ENCODE measurements around the gene ING4. TPM values are rescaled to one million over a fixed set of nuclear protein-coding genes. Genes with fewer than 3 reads are reported as not detected.
A peak's percentile ranks its signal among the peaks of the same experiment; 100 is the strongest.

Gene ING4
- total and polyA plus RNA-seq, 12 donors = 22.6 to 87.6 (median 41.3) TPM

GRCh38 chr12:6614513-6615172 is 48.3 kb downstream of the ING4 start:
- no peak overlapping the region for H3K4me3 ChIP-seq
- H3K36me3 ChIP-seq (replicated peaks in 1 of 2) = no peaks in the 10 kb centered on the region
- no peak for TF ChIP-seq POLR2A (IDR thresholded peaks at IDR 0.05)
- TF ChIP-seq, protein P1, sequence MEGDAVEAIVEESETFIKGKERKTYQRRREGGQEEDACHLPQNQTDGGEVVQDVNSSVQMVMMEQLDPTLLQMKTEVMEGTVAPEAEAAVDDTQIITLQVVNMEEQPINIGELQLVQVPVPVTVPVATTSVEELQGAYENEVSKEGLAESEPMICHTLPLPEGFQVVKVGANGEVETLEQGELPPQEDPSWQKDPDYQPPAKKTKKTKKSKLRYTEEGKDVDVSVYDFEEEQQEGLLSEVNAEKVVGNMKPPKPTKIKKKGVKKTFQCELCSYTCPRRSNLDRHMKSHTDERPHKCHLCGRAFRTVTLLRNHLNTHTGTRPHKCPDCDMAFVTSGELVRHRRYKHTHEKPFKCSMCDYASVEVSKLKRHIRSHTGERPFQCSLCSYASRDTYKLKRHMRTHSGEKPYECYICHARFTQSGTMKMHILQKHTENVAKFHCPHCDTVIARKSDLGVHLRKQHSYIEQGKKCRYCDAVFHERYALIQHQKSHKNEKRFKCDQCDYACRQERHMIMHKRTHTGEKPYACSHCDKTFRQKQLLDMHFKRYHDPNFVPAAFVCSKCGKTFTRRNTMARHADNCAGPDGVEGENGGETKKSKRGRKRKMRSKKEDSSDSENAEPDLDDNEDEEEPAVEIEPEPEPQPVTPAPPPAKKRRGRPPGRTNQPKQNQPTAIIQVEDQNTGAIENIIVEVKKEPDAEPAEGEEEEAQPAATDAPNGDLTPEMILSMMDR (IDR thresholded peaks at IDR 0.05) = peak in 1 of 6 experiments; percentile 5
- no peaks in the 10 kb centered on the region for H3K9me3 ChIP-seq (replicated peaks in 1 of 3)
- intact Hi-C loops (cut with DNase I) = loop anchor here in 1 of 2 donors (10.0 kb wide), 1 partner anchor 50 kb away; the partner anchor contains the start of gene ING4
- peak overlapping the region; percentile 73 to 95 (median 79) for H3K27ac ChIP-seq
- no peaks in the 10 kb centered on the region for H3K27me3 ChIP-seq
- DNase-seq = peak in 1 of 7 donors; percentile 35
- H3K4me1 ChIP-seq (replicated peaks in 1 of 2) = peaks cover 24 to 27% of the 10 kb centered on the region in 2 donors
- 61 to 72% (median 65%) methylated on average over 5 to 7 of the region's 7 CpGs for WGBS, 4 donors

DNA sequence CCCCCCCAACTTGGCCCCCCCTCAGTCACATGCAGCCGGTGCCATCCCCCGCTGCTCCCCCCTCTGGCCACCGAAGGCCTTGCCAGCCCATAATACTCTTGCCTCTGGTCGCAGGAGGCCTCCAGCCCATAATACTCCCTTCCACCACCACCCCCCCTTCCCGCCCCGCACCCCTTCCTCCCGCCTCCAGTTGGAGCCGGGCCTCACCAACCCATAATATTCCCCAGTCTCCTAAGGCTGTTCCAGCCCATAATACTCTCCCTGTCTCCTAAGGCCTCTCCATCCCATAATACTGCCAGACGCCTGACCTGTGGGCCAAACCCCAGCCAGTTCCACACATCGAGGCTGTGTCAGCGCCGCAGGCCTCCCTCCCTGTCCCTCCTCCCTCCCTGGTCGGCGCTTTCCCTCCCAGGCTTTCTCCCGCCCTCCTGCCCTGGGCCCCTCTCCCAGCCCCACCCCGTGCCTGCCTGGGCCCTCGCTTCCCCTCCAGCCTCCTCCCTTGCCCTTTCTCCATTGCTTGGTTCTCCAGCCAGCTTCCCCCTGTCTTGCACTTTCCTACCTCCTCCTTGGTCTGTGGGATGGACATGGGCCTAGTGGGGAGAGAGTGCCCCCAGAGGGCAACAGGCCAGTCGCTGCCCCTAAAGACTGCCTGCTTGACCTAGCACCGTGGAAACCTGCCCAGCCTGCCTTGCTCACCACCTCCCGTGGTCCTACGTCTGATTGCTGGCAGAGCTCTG is 49.0 kb downstream of the ING4 start:
- Histone ChIP-seq H3K4me1 (replicated peaks in 1 of 2) (peaks cover 24 to 27% of the 10 kb centered on the region in 2 donors), H3K36me3 (replicated peaks in 1 of 2) (no peaks in the 10 kb centered on the region), H3K4me3 (no peak overlapping the region), H3K27me3 (no peaks in the 10 kb centered on the region), H3K9me3 (replicated peaks in 1 of 3) (no peaks in the 10 kb centered on the region), H3K27ac (peak overlapping the region; percentile 75 to 95 (median 80))
- peak; percentile 93 to 98 (median 96) for DNase-seq
- TF ChIP-seq, protein P1 (IDR thresholded peaks at IDR 0.05) = peak in 3 of 6 experiments; percentile 17 to 23 (median 23)
- TF ChIP-seq POLR2A (IDR thresholded peaks at IDR 0.05) = peak in 1 of 2 donors; percentile 58
- intact Hi-C loops (cut with DNase I) = loop anchor here in 1 of 2 donors (10.0 kb wide), 1 partner anchor 51 kb away; the partner anchor contains the start of gene ING4
- WGBS, 4 donors = 2 to 6% (median 3%) methylated on average over 12 to 21 of the region's 21 CpGs

DNA sequence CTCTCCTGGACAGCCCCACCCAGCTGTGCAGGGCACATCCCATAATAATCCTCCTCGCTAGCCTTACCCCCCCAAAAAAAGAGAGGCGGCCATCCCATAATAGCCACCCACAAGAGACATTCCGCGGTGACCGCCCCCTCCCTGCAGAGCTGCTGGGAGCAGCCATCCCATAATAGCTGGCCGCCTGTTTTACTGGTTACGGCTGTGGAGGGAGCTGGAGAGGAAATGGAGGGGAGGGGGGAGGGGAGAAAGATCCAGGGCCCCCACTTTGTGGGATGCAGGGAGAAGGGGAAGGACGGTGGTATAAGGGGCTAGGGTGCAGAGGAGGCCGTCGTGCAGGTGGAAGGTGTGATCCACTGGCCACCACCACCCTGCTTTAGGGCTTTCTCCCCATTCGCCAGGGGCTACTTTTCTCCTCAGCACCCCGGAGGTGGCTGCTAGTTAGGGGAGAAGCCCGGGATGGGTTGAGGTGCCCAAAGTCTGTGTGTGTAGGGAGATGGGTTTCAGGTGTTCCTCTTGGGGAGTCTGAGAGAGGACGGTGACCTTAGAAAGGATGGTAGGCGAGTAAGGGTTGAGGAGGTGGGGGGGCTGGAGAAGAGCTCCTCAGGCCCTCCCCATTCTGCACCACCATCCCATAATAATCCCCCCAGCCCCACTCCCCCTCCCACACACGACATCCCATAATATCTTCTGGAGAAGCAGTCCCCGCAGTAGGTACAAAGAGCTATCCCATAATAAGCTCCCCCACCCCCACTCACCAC is 49.7 kb downstream of the ING4 start:
- Histone ChIP-seq H3K4me1 (replicated peaks in 1 of 2) (peaks cover 24 to 27% of the 10 kb centered on the region in 2 donors), H3K4me3 (peak overlapping the region in 1 of 4 donors; percentile 24), H3K27me3 (no peaks in the 10 kb centered on the region), H3K27ac (peak overlapping the region; percentile 41 to 95 (median 80)), H3K9me3 (replicated peaks in 1 of 3) (no peaks in the 10 kb centered on the region), H3K36me3 (replicated peaks in 1 of 2) (no peaks in the 10 kb centered on the region)
- 0 to 4% (median 2%) methylated on average over 9 to 17 of the region's 17 CpGs for WGBS, 4 donors
- DNase-seq = peak in 6 of 7 donors; percentile 51 to 82 (median 62)
- TF ChIP-seq POLR2A (IDR thresholded peaks at IDR 0.05) = no peak
- TF ChIP-seq, protein P1 (IDR thresholded peaks at IDR 0.05) = no peak
- intact Hi-C loops (cut with DNase I) = loop anchor here in 1 of 2 donors (10.0 kb wide), 1 partner anchor 52 kb away; the partner anchor contains the start of gene ING4

Measured in adrenal gland (tissue), 12 donors.